ENCODE data around the gene PKD1. TPM values are rescaled to one million over a fixed set of nuclear protein-coding genes. Genes with fewer than 3 reads are reported as not detected.

PKD1 gene
- total RNA-seq, 1 donor from 2014 or later, result 183 TPM

DNA sequence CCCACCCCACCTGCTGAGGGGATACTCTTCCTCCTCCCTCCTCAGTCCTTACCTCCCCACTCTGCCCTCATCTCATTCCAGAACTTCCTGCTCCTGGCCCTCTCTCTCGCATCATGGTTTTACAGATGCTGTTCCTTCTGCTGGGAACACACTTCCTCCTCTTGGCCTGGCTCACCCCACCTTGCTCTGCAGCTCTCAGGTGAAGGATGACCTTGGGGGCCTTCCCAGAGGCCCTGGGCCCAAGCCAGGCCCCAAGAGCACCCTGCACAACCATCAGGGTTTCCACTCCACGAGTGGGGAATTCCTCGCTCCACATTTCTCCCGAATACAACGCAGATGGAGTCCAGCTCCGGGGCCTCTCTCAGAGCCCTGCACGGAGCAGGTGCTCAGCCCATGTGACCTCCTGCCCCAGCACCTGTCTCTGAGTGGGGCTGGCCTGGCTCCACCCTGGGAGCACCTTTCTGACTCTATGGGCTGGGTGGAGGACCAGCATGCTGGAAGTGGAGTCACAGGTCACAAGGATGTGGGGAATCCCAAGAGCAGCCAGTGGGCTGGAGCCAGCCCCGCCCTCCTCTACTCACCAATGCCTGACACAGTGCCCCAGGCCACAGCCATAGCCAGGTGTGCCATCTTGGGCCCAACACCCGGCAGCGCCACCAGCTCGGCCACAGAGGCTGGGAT is 92.6 kb downstream of the PKD1 start:
- H3K9me3 Mint-ChIP-seq, result no peaks in the 10 kb centered on the region
- H3K27ac Mint-ChIP-seq, result peak overlapping the region; percentile 82
- no peaks in the 10 kb centered on the region for H3K27me3 Mint-ChIP-seq (ENCODE audit: low read depth)
- H3K4me1 Mint-ChIP-seq, result peaks cover 23% of the 10 kb centered on the region
- no peak overlapping the region for H3K4me3 Mint-ChIP-seq
- TF ChIP-seq, protein P1, sequence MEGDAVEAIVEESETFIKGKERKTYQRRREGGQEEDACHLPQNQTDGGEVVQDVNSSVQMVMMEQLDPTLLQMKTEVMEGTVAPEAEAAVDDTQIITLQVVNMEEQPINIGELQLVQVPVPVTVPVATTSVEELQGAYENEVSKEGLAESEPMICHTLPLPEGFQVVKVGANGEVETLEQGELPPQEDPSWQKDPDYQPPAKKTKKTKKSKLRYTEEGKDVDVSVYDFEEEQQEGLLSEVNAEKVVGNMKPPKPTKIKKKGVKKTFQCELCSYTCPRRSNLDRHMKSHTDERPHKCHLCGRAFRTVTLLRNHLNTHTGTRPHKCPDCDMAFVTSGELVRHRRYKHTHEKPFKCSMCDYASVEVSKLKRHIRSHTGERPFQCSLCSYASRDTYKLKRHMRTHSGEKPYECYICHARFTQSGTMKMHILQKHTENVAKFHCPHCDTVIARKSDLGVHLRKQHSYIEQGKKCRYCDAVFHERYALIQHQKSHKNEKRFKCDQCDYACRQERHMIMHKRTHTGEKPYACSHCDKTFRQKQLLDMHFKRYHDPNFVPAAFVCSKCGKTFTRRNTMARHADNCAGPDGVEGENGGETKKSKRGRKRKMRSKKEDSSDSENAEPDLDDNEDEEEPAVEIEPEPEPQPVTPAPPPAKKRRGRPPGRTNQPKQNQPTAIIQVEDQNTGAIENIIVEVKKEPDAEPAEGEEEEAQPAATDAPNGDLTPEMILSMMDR (IDR thresholded peaks at IDR 0.05; ENCODE audit: unreplicated experiment), result no peak
- H3K36me3 Mint-ChIP-seq, result peaks cover 2% of the 10 kb centered on the region
- no peak for DNase-seq (ENCODE audit: low spot score in 2 of 2, unreplicated experiment in 2 of 2)

DNA sequence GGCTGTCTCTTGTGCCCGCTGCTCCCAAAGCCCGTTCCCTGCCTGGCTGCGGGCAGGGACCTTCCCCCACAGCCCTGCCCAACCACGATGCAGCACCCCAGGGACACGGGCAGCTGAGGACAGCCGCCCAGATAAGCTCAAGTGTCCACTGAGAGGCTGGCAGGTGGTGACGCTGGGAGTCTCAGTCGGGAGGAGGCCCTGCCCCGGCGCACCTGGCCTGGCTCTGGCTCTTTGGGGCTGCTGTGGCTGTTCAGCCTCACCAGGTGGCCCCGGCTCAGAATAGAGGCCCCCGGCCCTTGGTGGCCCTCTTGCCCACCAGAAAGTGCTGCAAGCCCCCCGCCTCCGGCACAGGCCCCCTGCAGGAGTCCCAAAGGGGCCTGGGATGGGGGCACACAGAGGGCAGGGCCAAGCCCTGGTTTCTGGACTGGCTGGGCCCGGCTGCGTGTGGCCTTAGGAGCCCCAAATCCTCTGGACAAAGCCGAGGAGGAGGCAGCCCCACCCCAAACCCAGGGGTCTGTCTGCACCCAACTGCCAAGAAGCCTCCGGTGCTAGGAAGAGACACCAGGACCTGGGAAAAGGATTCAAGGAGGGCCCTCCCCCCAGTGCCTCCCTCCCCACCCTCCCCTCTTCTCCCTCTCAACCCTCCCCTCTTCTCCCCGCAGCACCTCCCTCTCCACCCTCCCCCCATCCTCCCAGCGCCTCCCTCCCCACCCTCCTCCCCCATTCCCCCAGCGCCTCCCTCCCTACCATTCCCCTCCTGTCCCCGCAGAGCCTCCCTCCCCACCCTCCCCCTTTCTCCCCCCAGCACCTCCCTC is 93.3 kb downstream of the PKD1 start:
- H3K4me3 Mint-ChIP-seq, result no peak overlapping the region
- peaks cover 2% of the 10 kb centered on the region for H3K36me3 Mint-ChIP-seq
- no peak for DNase-seq (ENCODE audit: low spot score in 2 of 2, unreplicated experiment in 2 of 2)
- H3K27me3 Mint-ChIP-seq (ENCODE audit: low read depth), result no peaks in the 10 kb centered on the region
- H3K27ac Mint-ChIP-seq, result no peak overlapping the region
- TF ChIP-seq, protein P1 (IDR thresholded peaks at IDR 0.05; ENCODE audit: unreplicated experiment), result no peak
- no peaks in the 10 kb centered on the region for H3K9me3 Mint-ChIP-seq
- H3K4me1 Mint-ChIP-seq, result peaks cover 31% of the 10 kb centered on the region

DNA sequence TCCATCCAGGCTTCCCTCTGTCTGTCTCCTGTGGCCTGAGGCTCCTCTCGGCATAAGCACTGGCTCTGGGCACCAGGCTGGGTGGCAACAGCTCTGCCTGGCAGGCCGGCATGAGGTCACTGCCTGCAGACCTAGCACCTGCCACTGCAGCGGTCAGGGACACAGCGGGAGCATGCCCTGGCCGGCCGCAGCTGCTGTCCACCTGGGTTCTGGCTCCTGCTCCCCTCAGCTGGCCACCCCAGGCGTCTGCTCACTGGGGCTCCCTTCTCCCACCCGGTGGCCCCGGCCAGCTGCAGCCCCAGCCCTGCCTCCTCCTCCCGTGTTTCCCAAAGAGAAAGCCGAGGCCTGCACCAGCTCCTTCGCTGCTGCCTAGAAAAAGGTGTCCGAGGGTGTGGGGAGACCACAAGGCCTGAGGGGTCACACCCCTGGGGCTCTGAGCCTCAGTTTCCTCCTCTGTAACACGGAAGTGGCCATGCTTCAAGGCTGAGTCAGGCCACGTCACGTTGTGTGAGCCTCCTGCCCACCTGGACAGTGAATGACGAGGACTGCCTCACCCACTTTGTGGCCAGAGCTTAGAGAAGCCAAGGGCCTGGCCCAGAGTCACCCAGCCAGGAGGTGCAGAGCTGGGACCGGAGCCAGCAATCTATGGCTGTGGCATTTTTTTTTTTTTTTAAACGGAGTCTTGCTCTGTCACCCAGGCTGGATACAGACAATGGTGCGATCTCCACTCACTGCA is 94.7 kb downstream of the PKD1 start:
- Mint-ChIP-seq H3K9me3 (no peaks in the 10 kb centered on the region), H3K4me3 (no peak overlapping the region), H3K27me3 (ENCODE audit: low read depth) (no peaks in the 10 kb centered on the region), H3K36me3 (no peaks in the 10 kb centered on the region), H3K27ac (no peak overlapping the region), H3K4me1 (peaks cover 29% of the 10 kb centered on the region)
- no peak for DNase-seq (ENCODE audit: low spot score in 2 of 2, unreplicated experiment in 2 of 2)
- TF ChIP-seq, protein P1 (IDR thresholded peaks at IDR 0.05; ENCODE audit: unreplicated experiment), result no peak

DNA sequence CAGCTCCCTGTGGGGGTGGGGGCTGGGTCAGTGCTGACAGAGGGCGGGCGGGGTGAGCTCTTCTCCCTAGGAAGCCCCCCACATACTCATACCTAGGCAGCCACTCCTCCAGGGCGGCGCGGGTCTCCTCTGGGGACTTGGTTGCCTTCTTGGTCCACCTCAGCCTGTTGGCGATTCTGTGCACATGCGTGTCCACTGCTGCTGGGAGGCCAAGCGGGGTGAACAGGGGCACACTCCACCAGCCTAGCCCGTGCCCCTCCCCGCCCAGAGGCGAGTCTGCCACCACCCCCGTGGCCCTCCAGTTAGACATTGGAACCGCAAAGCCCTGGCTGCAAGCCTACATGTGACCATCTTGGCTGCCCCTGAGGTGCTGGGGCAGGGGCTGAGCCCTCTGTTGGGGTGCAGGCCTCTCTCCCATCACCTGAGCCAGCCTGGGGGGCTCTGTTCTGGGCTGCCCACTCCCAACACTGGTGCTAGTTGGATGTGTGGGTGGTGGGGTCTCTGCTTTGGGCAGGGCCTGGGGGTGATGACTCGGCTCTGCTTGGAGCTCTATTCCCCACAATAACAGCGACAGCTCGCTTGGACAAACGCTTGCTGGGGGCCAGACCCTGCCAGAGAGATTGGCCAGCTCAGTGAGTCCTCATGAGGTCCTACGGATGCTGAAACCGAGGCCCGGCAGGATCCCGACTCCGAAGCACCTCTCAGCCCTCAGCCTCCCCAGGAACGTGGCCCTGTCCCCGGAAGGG is 95.5 kb downstream of the PKD1 start:
- Mint-ChIP-seq H3K9me3 (no peaks in the 10 kb centered on the region), H3K4me3 (no peak overlapping the region), H3K27me3 (ENCODE audit: low read depth) (no peaks in the 10 kb centered on the region), H3K36me3 (no peaks in the 10 kb centered on the region), H3K4me1 (peaks cover 33% of the 10 kb centered on the region), H3K27ac (peak overlapping the region; percentile 90)
- DNase-seq (ENCODE audit: low spot score in 2 of 2, unreplicated experiment in 2 of 2), result no peak
- TF ChIP-seq, protein P1 (IDR thresholded peaks at IDR 0.05; ENCODE audit: unreplicated experiment), result no peak

Measured in mesothelial cell of epicardium (in vitro differentiated cells).